ENCODE data around the gene SGK2.

GRCh38 chr20:43605715-43606114, 46.9 kb downstream of the SGK2 start:
- no peak for TF ChIP-seq POLR2AphosphoS5 (IDR thresholded peaks at IDR 0.05; ENCODE audit: low read depth)
- TF ChIP-seq CTCF (IDR thresholded peaks at IDR 0.05; ENCODE audit: insufficient read depth, low read length): no peak
